ENCODE data around the gene ANKS3.

Gene ANKS3

DNA sequence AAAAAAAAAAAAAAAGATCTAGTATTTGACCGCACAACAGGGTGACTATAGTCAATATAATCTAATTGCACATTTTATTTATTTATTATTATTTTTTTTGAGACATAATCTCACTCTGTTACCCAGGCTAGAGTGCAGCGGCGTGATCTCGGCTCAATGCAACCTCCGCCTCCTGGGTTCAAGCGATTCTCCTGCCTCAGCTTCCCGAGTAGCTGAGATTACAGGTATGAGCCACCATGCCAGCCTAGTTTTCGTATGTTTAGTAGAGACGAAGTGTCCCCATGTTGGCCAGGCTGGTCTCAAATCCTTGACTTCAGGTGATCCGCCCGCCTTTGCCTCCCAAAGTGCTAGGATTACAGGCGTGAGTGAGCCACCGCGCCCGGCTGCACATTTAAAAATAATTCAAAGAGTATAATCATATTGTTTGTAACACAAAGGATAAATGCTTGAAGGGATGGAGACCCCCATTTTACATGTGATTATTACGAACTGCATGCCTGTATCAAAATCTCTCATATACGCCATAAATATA, 794 bp downstream of the ANKS3 start:
- no peak for DNase-seq (ENCODE audit: insufficient read length, low spot score)
- FAIRE-seq, result no peak

- DNase-seq (ENCODE audit: insufficient read length, low spot score) (no peak), FAIRE-seq (no peak)
Measured at GRCh38 chr16:4729876-4730275, 4.2 kb downstream of the ANKS3 start.

DNA sequence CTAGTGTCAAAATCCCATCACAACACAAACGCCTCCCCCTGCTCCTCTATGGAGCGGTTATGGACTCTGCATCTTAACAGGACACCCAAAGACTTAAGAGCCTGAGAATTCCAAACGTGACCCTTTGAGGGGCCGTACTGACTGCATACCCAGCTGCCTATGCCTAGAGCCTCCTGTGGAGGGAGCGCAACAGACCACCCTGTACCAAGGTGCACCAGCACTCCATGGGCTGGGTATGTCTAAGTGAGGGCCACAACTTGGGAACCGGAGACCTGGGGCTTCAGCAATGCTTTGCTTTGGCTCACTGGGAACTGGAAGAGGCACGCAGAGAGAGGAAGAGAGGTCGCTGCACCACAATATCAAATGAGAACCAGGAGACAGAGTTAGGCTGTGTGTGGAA, 5.4 kb downstream of the ANKS3 start:
- DNase-seq (ENCODE audit: insufficient read length, low spot score) (no peak), FAIRE-seq (no peak)

- FAIRE-seq, result no peak
- DNase-seq (ENCODE audit: insufficient read length, low spot score), result no peak
Measured at GRCh38 chr16:4726616-4727015, 7.5 kb downstream of the ANKS3 start.

DNA sequence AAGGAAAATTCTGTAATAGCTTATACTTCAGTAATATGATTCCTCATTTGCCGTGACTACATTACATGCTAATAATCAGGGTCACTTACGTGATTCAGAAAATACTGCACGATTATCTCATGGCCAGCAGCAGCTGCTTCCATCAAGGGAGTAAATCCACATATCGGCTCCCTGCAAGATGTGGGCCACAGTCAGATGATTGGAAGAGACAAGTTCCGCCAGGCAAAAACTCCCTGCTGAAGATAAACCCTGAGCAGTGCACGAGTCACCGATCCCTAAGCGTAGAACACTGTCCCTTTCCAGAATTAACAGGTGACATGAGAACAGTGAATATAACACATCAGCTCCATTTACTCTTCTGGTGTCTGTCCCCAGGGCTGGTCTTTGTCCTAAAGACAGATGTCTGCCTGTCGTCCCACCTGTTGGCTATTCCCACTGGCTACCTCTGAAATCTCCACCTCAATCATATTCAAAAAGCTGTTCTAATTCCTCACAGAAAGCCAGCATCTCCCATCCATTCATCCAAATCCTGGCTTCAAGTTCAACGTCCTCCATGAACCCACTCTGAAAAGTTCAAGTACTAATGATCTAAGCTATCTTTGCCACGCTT, 9.3 kb downstream of the ANKS3 start:
- no peak for FAIRE-seq
- no peak for DNase-seq (ENCODE audit: insufficient read length, low spot score)

DNA sequence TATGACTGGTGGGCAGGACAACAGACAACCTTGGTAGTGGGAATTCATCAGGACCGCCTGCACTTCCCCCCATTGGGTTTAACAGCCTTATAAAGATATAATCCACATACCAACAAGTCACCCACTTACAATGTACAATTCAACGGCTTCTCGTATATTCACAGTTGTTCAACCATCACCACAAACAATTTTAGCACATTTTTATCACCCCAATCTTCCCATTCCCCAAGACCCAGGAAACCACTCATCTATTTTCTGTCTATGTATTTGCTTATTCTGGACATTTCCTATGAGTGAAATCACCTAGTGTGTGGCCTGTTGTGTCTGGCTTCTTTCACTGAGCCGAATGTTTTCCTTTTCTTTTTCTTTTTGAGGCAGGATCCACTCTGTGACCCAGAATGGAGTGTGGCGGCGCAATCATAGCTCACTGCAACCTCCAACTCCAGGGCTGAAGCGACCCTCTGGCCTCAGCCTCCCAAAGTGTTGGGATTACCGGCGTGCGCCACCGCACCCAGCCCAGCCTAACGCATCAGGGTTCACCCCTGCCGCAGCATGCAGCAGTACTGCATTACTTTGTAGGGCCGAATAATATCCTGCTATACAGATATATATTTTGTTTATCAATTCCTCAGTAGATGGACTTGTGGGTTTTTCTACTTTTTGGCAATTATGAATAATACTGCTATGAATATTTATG, 10.9 kb downstream of the ANKS3 start:
- FAIRE-seq, result no peak
- no peak for DNase-seq (ENCODE audit: insufficient read length, low spot score)

DNA sequence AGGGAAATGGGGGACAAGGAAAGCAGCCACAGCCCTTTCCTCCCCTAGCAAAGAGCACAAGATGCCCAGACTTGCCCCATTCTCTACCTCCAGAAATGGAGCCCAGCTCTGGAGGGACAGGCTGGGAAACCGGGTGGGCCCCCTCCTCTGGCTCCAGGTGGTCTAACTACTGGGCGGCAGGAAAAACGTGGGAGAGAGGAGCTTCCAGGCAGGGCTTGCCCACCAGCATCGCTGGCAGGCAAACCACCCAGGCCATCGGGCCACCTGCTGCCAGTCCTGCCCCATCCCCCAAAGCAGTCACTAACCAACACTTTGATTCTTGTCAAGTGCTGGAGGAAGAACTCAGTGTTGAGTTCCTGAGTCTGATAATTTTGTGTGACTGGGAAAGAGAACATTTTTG, 15.6 kb downstream of the ANKS3 start:
- DNase-seq (ENCODE audit: insufficient read length, low spot score) (no peak), FAIRE-seq (no peak)

DNA sequence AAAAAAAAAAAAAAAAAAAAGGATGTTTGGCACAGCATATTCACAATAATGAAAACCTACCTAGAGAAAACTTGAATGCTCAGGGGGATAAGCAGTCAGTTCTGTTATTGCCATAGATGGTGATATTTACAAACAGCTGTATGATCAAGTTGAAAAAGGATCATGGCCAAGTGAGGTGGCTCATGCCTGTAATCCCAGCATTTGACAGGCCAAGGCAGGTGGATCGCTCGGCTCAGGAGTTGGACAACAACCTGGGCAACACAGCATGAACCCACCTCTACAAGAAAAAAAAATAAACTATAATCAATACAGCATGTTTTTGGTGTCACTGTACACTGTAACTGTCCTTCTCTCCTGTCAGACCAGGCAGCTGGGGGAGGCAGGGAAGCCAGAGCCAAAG, 19.1 kb downstream of the ANKS3 start:
- DNase-seq (ENCODE audit: insufficient read length, low spot score), result no peak
- no peak for FAIRE-seq

GRCh38 chr16:4713663-4714501, 20.2 kb downstream of the ANKS3 start:
- no peak for FAIRE-seq
- no peak for DNase-seq (ENCODE audit: insufficient read length, low spot score)

DNA sequence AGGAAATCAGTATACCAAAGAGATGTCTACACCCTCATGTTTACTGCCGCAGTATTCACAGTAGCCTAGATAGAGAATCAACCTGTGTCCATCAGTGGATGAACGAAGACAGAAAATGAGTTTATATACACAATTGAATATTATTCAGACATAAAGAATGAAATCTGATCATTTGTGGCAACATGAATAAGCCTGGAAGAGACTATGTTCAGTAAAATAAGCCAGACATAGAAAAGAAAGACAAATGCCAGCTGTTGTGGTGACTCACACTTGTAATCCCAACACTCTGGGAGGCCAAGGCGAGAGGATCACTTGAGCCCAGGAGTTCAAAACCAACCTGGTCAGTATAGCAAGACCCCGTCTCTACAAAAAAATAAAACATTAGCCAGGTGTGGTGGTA, 24.6 kb downstream of the ANKS3 start:
- DNase-seq (ENCODE audit: insufficient read length, low spot score) (no peak), FAIRE-seq (no peak)

DNA sequence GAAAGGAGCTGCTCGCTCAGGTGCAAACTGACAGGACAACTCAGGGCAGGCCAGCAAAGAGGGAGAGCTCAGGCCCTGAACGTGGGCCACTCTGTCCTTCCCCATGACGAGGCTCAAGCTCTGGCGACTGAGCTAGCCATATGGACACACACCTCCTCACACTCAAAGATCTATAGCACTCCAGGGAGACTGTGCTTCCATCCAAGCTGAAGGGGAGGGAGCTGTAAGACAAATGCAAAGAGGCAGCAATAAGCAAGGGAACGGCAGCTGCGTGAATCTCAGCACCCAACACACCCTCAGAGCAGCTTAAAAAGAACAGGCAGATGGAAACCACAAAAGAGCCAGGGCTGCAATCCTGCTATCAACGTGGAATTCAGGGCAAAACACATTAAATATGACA, 27.2 kb downstream of the ANKS3 start:
- FAIRE-seq, result no peak

DNA sequence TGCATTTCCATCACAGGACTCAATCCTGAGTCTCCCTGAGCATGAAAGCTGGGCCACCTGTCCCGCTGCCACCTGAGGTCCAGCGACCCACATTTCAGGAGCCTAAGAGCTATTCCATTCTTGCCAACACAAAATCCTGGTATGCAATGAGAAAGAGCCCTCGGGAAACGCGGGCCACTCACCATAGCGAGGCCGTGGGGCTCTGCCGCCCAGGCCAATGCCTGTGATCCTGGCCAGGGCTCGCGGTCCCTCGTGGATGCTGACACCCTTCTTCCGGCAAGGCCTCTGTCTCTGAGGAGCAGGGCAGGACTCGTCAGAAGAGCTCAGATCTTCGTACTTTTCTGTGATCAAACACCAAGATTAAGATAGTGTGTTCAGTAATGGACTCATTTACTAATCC, 29.2 kb downstream of the ANKS3 start:
- no peak for DNase-seq (ENCODE audit: insufficient read length, low spot score)

More for the DNA sequence above, 27.2 kb downstream of the ANKS3 start:
- no peak for DNase-seq (ENCODE audit: insufficient read length, low spot score)

GRCh38 chr16:4704491-4704890, 29.6 kb downstream of the ANKS3 start:
- no peak for FAIRE-seq

More for the DNA sequence above, 29.2 kb downstream of the ANKS3 start:
- no peak for FAIRE-seq

GRCh38 chr16:4703906-4704305, 30.2 kb downstream of the ANKS3 start:
- DNase-seq (ENCODE audit: insufficient read length, low spot score) (no peak), FAIRE-seq (no peak)

More at GRCh38 chr16:4704491-4704890, 29.6 kb downstream of the ANKS3 start:
- no peak for DNase-seq (ENCODE audit: insufficient read length, low spot score)

GRCh38 chr16:4702466-4702808, 31.6 kb downstream of the ANKS3 start:
- DNase-seq (ENCODE audit: insufficient read length, low spot score) (no peak), FAIRE-seq (no peak)

DNA sequence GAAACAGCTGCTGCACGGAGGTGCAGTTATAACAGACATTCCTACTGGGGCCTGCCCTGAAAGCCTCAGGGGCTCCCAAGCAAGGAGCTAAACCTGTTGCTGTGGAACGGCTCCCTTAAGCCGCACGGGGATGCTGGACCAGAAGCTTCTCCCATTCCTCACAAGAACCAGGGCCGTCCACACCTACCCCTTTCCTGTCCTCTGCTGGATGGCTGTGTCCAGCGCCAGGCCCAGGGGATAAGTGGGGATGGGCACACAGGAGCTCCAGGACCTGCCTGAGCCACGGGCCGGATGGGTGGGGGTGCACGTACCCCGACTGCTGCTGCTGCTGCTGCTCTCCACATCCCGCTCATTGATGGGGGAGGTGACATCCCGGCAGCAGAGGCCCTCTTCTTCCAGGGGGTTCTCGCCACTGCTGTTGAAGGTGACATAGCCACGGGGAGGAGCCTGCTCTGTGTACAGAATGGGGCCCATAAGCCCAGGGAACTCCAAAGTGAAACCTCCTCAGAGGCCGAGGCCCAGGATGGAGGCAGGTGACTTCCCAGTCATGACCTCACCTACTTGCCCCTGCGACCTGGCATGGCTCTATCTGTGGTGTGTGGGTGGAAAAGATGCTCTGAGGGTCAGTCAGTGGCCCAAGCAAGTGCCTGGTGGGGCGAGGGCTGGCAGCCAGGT, 32.1 kb downstream of the ANKS3 start:
- FAIRE-seq (no peak), DNase-seq (ENCODE audit: insufficient read length, low spot score) (no peak)

- FAIRE-seq (no peak), DNase-seq (ENCODE audit: insufficient read length, low spot score) (no peak)
Measured at GRCh38 chr16:4700997-4701743, 32.9 kb downstream of the ANKS3 start.

DNA sequence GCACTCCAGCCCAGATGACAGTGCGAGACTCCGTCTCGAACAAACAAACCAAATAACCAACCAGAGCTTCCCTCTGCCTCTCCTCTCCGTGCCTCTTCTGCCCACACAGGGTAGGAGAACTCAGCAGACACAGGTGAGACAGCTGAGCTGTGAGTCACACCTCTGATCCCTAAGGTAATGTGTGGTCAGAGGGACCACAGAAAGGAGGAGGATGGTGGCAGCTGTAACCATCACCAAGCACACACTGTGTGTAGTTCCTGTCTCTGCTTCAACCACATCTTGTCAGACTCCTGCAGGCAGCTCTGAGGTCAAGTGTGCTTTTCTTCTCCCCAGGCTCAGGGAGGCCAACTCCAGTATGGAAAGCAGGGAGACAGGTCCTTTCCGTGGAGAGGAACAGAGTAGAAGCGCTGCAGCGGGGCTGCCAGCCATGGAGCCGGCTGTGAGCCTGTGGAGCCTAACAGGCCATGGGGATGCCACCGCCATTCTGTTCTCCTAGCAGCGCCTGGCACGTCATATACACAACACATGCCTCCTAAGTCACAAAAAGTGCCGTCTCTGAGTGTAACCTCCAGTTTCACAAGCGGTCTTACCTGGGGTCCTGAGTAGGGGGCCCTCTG, 33.6 kb downstream of the ANKS3 start:
- DNase-seq (ENCODE audit: insufficient read length, low spot score) (no peak), FAIRE-seq (no peak)

- FAIRE-seq, result no peak
- no peak for DNase-seq (ENCODE audit: insufficient read length, low spot score)
Measured at GRCh38 chr16:4699046-4699556, 35.0 kb downstream of the ANKS3 start.

All from HTR-8/SVneo (cell line).